HUES6 (cell line): Measurements from ENCODE around the gene PCYOX1L.

Experiments
- H3K27ac ChIP-seq: 2 replicates; pipeline ENCODE4 v1.7.0; 2013; ENCODE audit warnings: low read depth, mild to moderate bottlenecking, low read length, inconsistent platforms
- H3K27me3 ChIP-seq: 2 replicates; pipeline ENCODE4 v1.6.1; 2013; ENCODE audit warnings: low read length; ENCODE audit not compliant: control insufficient read depth, insufficient read depth
- H3K36me3 ChIP-seq: 2 replicates; pipeline ENCODE4 v1.6.1; 2013; ENCODE audit warnings: low read length; ENCODE audit not compliant: control insufficient read depth, insufficient read depth
- H3K4me1 ChIP-seq: 2 replicates; pipeline ENCODE4 v1.6.1; 2013; ENCODE audit warnings: low read length; ENCODE audit not compliant: control insufficient read depth, insufficient read depth
- H3K4me3 ChIP-seq: 2 replicates; pipeline ENCODE4 v1.5.1; 2013; ENCODE audit warnings: low read depth, low read length
- H3K9ac ChIP-seq: one replicate; pipeline ENCODE4 v1.6.1; 2013; ENCODE audit warnings: mild to moderate bottlenecking, low read length
- H3K9me3 ChIP-seq: 2 replicates; pipeline ENCODE4 v1.6.1; 2013; ENCODE audit warnings: low read depth, low read length; ENCODE audit not compliant: control insufficient read depth, insufficient read depth

Gene PCYOX1L

GRCh38 chr5:149367972-149368645 is 10.3 kb downstream of the PCYOX1L start:
- peaks cover 2% of the 10 kb centered on the region; the same call in 1 of the 2 replicates for H3K36me3 ChIP-seq
- no peak overlapping the region for H3K27ac ChIP-seq
- no peak overlapping the region for H3K9ac ChIP-seq
- no peaks in the 10 kb centered on the region for H3K27me3 ChIP-seq
- no peak overlapping the region for H3K4me3 ChIP-seq
- peaks cover 9% of the 10 kb centered on the region for H3K4me1 ChIP-seq
- no peaks in the 10 kb centered on the region for H3K9me3 ChIP-seq

- Histone ChIP-seq H3K27me3 (no peaks in the 10 kb centered on the region), H3K9ac (no peak overlapping the region), H3K9me3 (no peaks in the 10 kb centered on the region), H3K36me3 (peaks cover 2% of the 10 kb centered on the region; the same call in 1 of the 2 replicates), H3K4me1 (peaks cover 9% of the 10 kb centered on the region), H3K4me3 (no peak overlapping the region), H3K27ac (no peak overlapping the region)
Measured at GRCh38 chr5:149370878-149371277, 13.0 kb downstream of the PCYOX1L start.

GRCh38 chr5:149371296-149371962 is 13.6 kb downstream of the PCYOX1L start:
- H3K4me1 ChIP-seq: peaks cover 9% of the 10 kb centered on the region
- no peak overlapping the region for H3K9ac ChIP-seq
- no peak overlapping the region for H3K27ac ChIP-seq
- no peak overlapping the region for H3K4me3 ChIP-seq
- no peaks in the 10 kb centered on the region for H3K27me3 ChIP-seq
- peaks cover 2% of the 10 kb centered on the region; the same call in 1 of the 2 replicates for H3K36me3 ChIP-seq
- no peaks in the 10 kb centered on the region for H3K9me3 ChIP-seq

GRCh38 chr5:149372076-149372795 is 14.4 kb downstream of the PCYOX1L start:
- Histone ChIP-seq H3K27ac (no peak overlapping the region), H3K9me3 (no peaks in the 10 kb centered on the region), H3K4me1 (peaks cover 8% of the 10 kb centered on the region), H3K4me3 (no peak overlapping the region), H3K9ac (no peak overlapping the region), H3K27me3 (no peaks in the 10 kb centered on the region), H3K36me3 (peaks cover 2% of the 10 kb centered on the region; the same call in 1 of the 2 replicates)

- Histone ChIP-seq H3K4me1 (peaks cover 3% of the 10 kb centered on the region; the same call in 1 of the 2 replicates), H3K36me3 (peaks cover 2% of the 10 kb centered on the region; the same call in 1 of the 2 replicates), H3K27me3 (no peaks in the 10 kb centered on the region), H3K4me3 (no peak overlapping the region), H3K9ac (no peak overlapping the region), H3K27ac (no peak overlapping the region), H3K9me3 (no peaks in the 10 kb centered on the region)
Measured at GRCh38 chr5:149372932-149373331, 15.1 kb downstream of the PCYOX1L start.

- no peak overlapping the region for H3K9ac ChIP-seq
- H3K9me3 ChIP-seq: no peaks in the 10 kb centered on the region
- H3K36me3 ChIP-seq: no peaks in the 10 kb centered on the region
- H3K4me1 ChIP-seq: 0 out of 2 replicates have a peak, but pooled peaks cover 3% of the 10 kb centered on the region
- H3K4me3 ChIP-seq: no peak overlapping the region
- H3K27me3 ChIP-seq: no peaks in the 10 kb centered on the region
- H3K27ac ChIP-seq: no peak overlapping the region
Measured at GRCh38 chr5:149374303-149374702, 16.5 kb downstream of the PCYOX1L start.

- Histone ChIP-seq H3K4me3 (no peak overlapping the region), H3K27ac (no peak overlapping the region)
Measured at GRCh38 chr5:149374801-149375200, 17.0 kb downstream of the PCYOX1L start.

GRCh38 chr5:149375434-149375833 is 17.6 kb downstream of the PCYOX1L start:
- H3K36me3 ChIP-seq: no peaks in the 10 kb centered on the region
- no peak overlapping the region for H3K9ac ChIP-seq
- H3K4me1 ChIP-seq: peaks cover 4% of the 10 kb centered on the region; the same call in 1 of the 2 replicates
- H3K27ac ChIP-seq: no peak overlapping the region
- no peaks in the 10 kb centered on the region for H3K27me3 ChIP-seq
- no peaks in the 10 kb centered on the region for H3K9me3 ChIP-seq
- no peak overlapping the region for H3K4me3 ChIP-seq

More at GRCh38 chr5:149374801-149375200, 17.0 kb downstream of the PCYOX1L start:
- no peaks in the 10 kb centered on the region for H3K9me3 ChIP-seq
- H3K36me3 ChIP-seq: no peaks in the 10 kb centered on the region
- 0 out of 2 replicates have a peak, but pooled peaks cover 3% of the 10 kb centered on the region for H3K4me1 ChIP-seq
- no peak overlapping the region for H3K9ac ChIP-seq
- H3K27me3 ChIP-seq: no peaks in the 10 kb centered on the region

GRCh38 chr5:149376104-149376503 is 18.3 kb downstream of the PCYOX1L start:
- Histone ChIP-seq H3K27ac (no peak overlapping the region), H3K9ac (no peak overlapping the region), H3K4me3 (no peak overlapping the region), H3K36me3 (no peaks in the 10 kb centered on the region), H3K4me1 (peaks cover 8% of the 10 kb centered on the region; the same call in 1 of the 2 replicates), H3K9me3 (no peaks in the 10 kb centered on the region), H3K27me3 (no peaks in the 10 kb centered on the region)

- H3K9ac ChIP-seq: no peak overlapping the region
- H3K9me3 ChIP-seq: no peaks in the 10 kb centered on the region
- H3K27me3 ChIP-seq: no peaks in the 10 kb centered on the region
- H3K36me3 ChIP-seq: no peaks in the 10 kb centered on the region
- H3K4me1 ChIP-seq: peaks cover 8% of the 10 kb centered on the region; the same call in 1 of the 2 replicates
- no peak overlapping the region for H3K27ac ChIP-seq
- H3K4me3 ChIP-seq: no peak overlapping the region
Measured at GRCh38 chr5:149376711-149377447, 19.0 kb downstream of the PCYOX1L start.
